ENCODE data around the gene IRF6.
A peak's percentile ranks its signal among the peaks of the same experiment; 100 is the strongest.

The IRF6 gene

DNA sequence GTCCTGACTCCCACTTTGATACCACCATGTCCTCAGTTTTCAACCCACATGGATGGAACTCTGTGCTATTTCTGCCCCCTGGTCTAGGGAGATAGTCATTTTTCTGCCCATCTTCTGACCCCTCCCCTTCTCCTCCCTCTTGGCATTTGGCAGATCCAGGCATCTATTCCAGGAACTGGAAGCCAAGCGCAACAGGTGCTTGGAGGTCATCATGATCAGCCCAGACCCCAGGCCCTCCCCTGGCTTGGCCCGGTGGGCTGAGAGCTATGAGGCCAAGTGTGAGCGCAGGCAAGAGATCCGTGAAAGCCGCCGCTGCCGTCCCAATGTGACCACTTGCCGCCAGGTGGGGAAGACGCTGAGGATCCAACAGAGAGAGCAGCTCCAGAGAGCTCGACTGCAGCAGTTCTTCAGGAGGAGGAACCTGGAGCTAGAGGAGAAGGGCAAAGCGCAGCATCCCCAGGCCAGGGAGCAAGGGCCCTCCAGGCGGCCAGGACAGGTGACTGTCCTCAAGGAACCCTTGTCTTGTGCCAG lies 46.0 kb downstream of the IRF6 start:
- ATAC-seq = no peak

DNA sequence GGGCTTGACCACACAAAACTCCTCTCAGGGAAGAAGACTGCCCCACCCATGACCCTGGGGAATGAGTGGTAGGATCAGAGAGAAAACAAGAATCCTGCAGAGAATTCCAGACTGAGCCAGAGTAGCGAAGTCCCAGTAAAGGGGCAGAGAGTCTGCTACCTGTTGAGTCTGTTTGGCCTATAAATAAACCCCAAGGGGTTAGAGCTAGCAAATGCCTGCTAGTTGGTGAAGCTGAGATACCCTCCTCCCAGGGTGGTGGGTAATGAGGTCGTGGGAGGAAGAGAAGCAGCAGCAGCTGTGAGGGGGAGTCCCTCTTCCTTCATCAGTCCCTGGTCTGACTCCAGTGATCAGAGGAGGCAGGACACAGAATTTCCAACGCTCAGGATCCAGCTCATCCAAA lies 47.5 kb downstream of the IRF6 start:
- no peak for ATAC-seq

DNA sequence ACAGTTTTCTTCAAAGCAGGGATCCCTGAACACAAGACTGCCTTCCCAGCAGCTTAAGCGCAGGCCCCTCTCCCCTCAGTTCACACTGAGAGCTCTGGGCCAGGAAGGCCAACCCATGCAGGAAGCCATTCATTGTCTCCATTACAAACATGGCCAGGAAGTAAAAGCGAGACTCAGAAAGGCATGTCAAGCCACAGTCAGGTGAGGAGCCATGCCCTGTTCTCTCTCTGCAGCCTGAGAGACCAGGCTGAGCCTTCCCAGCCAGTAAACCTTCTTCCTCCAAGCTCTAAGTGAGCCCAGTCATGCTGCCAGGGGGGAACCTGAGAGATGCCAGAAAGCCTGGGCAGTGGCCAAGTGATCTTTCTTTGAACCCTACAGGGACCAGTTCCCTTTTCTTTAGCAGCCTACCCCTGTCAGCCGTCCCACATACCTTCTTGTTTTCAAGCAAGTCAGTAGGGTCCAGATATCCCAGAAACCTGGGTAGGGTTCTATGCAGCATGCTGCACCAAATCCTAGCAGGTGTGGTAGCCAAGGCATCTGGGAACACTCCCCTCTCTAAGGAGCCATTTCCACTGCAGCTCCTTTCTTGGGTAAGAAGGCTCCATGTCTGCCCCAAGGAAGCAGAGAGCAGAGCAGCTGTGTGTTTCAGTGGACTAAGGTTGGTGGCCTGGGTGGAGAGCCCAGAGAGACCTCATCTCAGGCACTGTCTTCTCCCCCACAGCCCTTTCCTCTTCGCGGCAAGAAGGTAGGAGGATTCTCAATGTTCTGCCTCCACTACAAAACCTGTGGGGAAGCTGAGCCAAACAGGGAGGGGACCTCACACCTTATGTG lies 49.1 kb downstream of the IRF6 start:
- ATAC-seq = peak; percentile 30 to 31

- ATAC-seq = peak; percentile 79 to 84
These were observed 49.9 kb downstream of the IRF6 start, which contains the start of gene TRAF3IP3 for GRCh38 chr1:209755926-209756614. TSS of gene TRAF3IP3 (plus strand) at chr1:209756053. CDS start at chr1:209760040, 3,987 bp downstream.

- no peak for ATAC-seq
These were observed 50.7 kb downstream of the IRF6 start for GRCh38 chr1:209755256-209755655.

DNA sequence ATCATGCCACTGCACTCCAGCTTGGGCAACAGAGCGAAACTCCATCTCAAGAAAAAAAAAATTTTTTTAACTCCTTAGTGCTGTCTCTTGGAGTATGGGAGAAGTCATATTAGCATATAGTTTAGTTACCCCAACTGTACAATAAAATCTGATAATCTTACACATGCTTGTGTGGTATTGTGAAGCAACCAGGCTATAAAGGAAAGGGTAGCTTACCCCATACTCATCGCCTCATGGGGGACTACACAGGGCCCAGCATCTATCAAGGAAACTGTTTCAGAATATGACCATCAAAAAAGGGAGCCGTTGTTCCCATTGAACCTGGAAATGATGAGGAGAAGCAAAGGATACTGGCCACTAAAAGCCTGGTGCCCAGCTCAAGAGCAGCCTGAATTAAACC lies 53.1 kb downstream of the IRF6 start:
- ATAC-seq = no peak

DNA sequence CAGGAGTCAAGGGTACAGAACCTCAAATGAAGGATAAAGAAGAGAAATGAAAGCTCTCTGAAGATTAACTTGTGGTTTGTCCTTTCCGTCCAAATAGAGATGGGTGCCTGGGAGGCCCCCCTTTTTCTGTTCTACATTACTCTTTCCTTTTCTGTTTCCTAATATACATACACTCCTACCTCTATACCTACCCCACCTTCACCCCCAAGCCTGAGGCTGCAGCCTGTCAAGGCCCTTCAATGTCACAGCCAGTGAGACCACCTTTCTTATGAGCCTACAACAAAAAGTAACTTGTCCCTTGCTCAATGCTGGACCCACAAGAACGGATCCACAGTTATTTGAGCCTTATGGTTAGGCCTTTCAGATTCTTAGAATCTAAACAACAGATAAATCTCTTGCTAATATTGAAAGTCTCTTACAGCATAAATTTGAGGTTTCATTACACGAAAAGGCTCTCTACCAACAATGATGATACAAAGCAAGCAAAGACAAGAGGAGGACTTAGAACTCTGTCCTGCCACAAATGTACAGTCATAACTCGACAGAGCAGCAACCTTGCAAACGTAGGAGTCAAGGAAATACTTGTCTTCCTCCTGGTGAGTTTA lies 54.2 kb downstream of the IRF6 start:
- ATAC-seq = peak; percentile 55 to 58

DNA sequence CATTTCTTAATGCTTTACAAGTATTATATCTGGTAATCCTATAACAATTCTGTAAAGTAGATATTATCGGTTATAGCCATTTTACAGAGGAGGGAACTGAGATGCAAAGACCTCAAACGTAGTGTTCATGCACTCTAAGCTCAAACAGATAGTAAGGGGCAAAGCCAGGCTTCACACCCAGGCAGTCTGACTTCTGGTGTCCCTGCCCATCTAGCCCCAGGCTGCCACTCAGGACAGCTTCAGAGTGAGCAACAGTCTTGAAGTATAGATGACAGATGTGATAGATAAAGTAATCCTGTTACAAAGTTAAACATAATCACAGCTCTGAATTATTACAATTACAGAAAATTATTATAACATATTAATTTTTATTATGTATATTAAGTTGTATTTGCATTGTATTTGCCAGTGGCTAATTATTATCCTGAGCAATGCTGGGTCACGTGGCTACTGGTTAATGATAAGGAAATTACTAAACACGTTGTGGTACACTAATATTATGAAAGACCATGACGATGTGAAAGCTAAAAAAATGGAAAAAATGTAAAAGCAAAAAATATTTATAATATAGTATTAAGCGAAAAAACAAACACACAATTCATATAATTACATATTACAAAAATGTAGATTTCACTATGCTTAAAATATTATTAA lies 56.1 kb downstream of the IRF6 start:
- no peak for ATAC-seq

GRCh38 chr1:209749205-209749604 lies 56.7 kb downstream of the IRF6 start:
- ATAC-seq = peak; percentile 10 to 22

GRCh38 chr1:209748620-209749019 lies 57.3 kb downstream of the IRF6 start:
- no peak for ATAC-seq

DNA sequence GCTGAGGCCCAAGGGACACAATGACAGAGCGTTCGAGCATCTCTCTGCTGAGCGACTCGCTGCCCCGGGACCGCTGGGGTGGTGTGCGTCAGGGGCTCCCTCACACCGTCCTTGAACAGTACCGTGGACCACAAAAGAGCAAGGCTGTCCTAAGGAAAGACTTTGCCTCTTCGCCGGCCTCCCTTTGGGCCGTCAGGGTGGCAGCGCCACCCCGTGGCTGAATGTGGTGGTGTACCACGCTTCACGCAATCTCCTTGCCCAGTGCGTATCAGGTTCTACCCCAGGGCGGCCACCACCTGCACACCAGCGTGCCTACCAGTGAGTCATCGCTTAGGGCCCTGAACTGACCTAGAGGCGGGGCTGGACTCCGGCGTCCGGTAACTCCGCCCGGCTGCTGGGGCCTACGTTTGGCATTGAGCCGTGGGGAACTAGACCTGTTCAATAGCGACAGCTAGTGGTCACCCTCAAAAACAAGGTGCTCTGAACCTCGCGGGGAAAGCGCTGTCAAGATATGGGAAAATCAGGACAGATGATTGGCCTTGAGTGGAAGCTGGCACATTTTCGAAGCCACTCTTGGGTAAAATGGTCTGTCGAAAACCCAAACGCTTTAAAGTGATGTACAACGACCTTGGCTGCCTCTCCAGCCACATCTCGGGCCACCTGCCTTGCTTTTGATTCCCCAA lies 58.2 kb downstream of the IRF6 start:
- peak; percentile 64 to 72 for ATAC-seq

GRCh38 chr1:209746451-209747165 lies 59.3 kb downstream of the IRF6 start:
- ATAC-seq = no peak

GRCh38 chr1:209743145-209743482 lies 62.8 kb downstream of the IRF6 start:
- no peak for ATAC-seq

DNA sequence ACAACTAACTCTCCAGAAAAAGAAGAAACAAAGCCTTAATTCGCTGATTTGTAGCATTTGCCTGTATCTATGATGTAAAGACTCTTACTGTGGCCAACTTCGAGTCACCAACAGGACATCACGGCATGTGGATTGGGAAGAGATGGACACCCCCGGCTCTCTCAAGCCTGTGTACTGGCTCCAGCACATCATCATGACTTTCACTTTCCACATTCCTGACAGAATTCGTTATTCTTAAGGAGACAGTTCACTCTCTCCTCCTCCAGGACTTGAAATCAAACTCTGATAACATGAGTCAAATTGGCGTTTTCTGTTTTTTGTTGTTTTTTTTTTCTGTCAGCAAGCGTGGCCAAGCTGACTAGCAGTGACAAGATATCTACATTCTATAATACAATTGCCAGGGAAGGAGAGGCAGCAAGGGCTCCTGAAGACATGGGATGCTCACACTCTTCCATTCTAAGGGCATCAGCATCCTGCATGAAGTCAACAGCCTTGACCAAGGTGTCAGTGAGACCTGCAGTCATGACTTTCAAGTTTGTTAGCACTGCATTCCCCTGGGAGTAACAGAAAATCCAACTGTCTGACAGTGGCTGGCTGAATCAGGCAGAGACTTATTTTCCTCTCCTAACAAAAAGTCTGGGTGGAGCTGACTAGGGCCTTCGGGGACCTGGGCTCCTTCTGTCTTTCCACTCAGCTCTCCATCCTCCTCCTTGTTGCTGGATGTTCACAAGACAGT lies 63.4 kb downstream of the IRF6 start:
- no peak for ATAC-seq

- no peak for ATAC-seq
These were observed 64.1 kb downstream of the IRF6 start for GRCh38 chr1:209741889-209742288.

DNA sequence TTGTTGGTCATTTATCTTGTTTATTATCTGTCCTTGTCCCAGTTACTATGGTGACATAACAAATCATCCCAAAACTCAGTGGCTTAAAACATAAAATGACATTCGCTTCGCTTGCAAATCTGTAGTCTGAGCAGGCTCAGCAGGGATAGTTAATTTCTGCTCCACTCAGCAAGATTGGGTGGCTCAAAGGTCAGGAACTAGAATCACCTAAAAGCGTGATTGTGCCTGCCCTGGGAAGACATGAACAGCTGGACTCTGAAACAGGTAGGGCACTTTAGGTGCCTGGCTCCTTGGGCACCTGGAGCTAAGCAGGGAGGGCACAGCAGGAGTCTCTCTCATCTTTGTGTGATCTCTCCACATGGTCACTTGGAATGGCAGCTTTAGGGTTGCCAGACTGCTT lies 64.7 kb downstream of the IRF6 start:
- no peak for ATAC-seq

GRCh38 chr1:209738270-209738669 lies 67.7 kb downstream of the IRF6 start:
- no peak for ATAC-seq

- no peak for ATAC-seq
These were observed 68.8 kb downstream of the IRF6 start for GRCh38 chr1:209737118-209737505.

- ATAC-seq = peak in 1 of 2 donors; percentile 73
These were observed 69.3 kb downstream of the IRF6 start for GRCh38 chr1:209736490-209737117.

All from activated CD4-positive, CD25-positive, alpha-beta regulatory T cell treated with anti-CD3 and anti-CD28 coated beads, Interleukin-2, amount 50 U/mL, for 24 hours (primary cell).